Activated CD4-positive, alpha-beta T cell treated with anti-CD3 and anti-CD28 coated beads, Interleukin-2, amount 50 U/mL, for 24 hours (primary cell): ENCODE results near the gene ARL2.
"Not testable (repeated sequence)": the region's sequence is repeated elsewhere in the genome, so short reads cannot be mapped to it uniquely, and the experiment has no call there.

Source experiments
- DNase-seq, 2 donors: peaks; one replicate each; pipeline ENCODE4 v3.0.0-alpha.2; 2020; ENCODE audit warnings: low read depth in 1 of 2, low spot score in 1 of 2

The ARL2 gene

GRCh38 chr11:65013888-65014725 lies at the start of gene ARL2:
TSS of gene ARL2 (plus strand) at chr11:65014160. CDS start at chr11:65014208, 48 bp downstream.
- peak; percentile 75 to 77 for DNase-seq

GRCh38 chr11:64967375-64967774 lies 46.6 kb upstream of the ARL2 start:
- DNase-seq: no peak

- DNase-seq: no peak
Observed at GRCh38 chr11:64969209-64969608, 44.8 kb upstream of the ARL2 start.

- DNase-seq: peak; percentile 6 to 52
Observed at GRCh38 chr11:64970731-64971151, 43.2 kb upstream of the ARL2 start.

DNA sequence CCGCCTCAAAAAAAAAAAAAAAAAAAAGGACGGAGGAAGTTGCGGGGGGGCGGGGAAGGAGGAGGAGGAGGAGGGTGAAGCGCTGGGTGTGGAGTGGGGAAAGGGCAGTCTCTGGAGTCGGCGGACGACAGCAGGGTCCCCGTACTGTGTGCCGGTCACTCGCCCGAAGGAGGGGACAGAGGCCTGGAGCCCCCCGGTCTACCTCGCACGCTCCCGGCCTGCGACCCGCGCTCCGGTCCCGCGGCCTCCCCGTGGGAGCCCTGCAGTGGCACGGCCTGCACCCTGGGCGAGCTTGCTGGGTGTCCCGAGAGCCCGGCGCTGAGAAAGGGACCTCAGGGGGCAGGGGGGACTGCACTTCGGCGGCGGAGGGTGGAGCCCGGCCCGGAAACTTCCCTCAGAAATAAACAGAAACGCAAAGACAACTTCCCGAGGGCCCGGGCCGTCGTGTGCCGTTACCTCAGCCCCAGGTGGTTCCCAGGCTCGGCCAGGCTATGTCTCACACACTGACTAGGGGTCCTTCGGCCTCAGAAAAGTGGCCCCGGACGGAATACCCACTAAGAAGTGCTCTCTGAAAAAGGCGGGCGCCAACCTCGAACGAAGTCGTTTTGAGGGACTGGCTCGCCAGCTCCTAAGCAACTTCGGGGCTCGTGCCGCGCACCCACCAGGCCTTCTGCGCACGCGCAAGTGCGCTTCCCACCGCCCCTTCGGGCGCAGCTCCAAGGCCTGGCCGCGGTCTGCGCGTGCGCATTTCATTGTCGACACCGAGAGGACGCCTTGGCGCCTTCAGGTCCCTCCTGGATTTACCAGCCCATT lies 42.3 kb upstream of the ARL2 start, which contains the start of gene MAJIN:
TSS of gene MAJIN (minus strand) at position 688 of the 813 bp plus-strand sequence. CDS start 12,703 bp downstream, outside the sequence.
- peak; percentile 75 to 88 for DNase-seq

DNA sequence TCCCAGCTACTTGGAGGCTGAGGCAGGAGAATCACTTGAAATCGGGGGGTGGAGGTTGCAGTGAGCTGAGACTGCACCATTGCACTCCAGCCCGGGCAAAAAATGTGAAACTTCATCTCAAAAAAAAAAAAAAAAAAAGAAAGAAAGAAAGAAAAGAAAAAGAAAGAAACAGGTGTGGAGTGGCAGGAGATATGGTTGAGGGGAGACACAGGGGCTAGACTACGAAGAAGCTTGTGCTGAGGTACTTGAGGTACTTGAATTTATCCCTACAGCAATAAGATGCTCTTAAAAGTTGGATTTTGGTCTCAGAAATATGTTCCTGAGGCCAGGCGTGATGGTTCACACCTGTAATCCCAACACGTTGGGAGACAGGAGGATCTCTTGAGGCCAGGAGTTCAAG lies 39.8 kb upstream of the ARL2 start:
- DNase-seq: no peak

- no peak for DNase-seq
Observed at GRCh38 chr11:64976651-64977050, 37.3 kb upstream of the ARL2 start.

DNA sequence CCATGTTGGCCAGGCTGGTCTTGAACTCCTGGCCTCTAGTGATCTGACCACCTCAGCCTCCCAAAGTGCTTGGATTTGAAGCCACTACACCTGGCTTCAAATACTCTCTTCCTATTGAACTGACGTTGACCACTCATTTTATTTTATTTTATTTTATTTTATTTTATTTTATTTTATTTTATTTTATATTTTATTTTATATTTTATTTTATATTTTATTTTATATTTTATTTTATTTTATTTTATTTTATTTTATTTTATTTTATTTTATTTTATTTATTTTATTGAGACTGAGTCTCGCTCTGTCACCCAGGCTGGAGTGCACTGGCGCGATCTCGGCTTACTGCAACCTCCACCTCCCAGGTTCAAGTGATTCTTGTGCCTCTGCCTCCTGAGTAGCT lies 30.6 kb upstream of the ARL2 start:
- not testable (repeated sequence) for DNase-seq

DNA sequence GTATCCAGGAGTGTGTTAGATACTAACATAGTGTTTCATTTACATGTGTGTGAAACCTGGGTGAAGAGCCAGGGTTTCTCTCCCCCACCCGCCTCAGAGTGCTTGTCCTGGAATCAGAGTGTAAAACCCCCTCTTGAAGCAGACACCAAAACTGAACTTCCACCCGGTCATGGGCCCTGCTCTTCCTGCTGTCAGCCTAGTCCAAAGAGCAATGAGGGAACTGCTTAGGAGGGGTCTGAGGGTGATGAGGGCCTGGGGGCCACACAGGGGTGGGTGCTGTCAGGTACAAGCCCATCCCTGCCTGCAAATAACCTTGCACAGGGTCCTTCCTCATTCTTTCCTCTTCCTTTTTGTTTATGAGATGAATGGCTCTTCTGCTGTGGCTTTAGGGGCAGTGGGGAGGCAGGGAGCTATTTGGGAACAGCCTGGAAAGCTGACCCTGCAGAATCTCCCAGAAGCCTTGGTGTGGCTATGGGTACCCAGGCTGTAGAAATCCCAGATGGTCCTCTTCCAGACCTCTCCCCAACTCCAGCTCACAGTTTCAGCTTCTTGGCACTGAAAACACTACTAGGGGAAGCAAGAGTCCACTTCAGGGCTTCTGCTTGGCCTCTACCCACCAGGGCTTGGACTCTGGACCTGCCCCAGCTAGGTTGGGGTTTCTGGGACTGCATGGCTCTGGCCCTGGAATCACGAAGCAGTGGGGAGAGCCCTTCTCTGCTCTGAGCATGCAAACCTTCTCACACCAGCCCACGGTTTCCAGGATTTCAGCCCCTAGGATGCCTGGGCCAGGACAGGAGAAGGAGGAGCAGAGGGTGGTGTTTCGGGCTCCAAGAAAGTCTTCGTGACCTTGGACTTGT lies 25.7 kb upstream of the ARL2 start:
- DNase-seq: no peak

- DNase-seq: no peak
Observed at GRCh38 chr11:64989416-64989815, 24.5 kb upstream of the ARL2 start.

DNA sequence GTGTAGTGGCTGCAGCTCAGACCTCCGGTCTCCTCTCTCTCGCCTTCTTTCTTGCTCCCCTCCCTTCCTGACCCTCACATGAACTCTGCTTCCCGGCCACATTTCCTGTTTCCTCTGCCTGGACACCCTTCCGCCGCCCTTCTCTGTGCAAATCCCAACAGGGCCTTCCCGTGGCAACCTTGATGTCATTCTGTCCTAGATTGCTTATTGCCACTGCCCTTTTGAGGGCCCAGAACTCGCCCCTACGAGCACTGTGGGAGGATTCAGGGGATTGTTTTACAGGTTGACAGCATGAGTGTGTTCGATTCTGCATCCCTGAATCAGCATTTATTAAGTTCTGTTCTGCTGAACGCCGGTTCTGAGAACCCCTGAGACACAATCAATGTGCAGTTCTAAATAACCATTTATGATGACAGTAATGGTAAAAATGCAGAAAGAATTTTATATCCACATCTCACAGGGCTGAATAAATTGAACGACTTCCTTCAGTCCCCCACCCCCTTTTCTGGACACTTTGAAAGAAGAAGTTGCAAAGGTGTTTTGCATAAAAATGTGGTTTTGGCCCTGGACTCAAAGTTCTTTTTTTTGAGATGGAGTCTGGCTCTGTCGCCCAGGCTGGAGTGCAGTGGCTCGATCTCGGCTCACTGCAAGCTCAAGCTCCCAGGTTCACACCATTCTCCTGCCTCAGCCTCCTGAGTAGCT lies 23.6 kb upstream of the ARL2 start:
- no peak for DNase-seq

DNA sequence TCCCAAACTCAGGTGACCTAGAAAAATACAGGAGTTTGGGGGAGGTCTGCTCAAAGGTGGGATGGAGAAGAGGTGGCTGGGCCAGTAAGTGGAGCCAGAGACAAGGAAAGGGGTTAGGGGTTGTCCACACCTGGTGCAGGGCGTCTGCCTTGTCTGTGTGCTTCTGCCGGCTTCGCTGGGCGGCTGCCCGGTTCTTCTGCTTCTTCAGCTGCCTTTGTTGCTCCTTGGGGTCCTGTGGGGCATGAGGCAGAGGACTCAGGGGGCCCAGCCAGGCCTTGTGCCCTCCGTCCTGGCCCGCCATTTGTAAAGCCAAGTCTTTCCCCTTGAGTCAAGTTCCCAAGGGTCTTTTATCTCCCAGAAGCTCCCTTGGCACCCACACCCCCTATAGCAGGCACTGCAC lies 19.6 kb upstream of the ARL2 start:
- no peak for DNase-seq

DNA sequence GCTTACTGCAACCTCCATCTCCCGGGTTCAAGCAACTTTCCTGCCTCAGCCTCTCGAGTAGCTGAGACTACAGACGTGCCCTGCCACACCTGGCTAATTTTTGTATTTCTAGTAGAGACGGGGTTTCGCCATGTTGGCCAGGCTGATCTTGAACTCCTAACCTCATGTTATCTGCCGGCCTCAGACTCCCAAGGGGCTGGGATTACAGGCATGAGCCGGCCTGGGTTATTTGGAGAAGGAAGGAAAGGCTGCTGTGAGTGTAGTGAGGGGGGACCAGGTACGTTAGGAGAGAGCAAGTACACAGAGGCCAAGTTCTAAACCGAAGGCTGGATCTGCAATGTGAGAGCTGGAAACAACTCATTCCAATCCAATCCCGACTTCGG lies 17.6 kb upstream of the ARL2 start:
- no peak for DNase-seq

- DNase-seq: no peak
Observed at GRCh38 chr11:64996710-64997380, 17.1 kb upstream of the ARL2 start, which contains the start of gene BATF2. TSS of gene BATF2 (minus strand) at chr11:64996971. CDS start at chr11:64996914, 57 bp downstream.

GRCh38 chr11:64998141-64998540 lies 15.8 kb upstream of the ARL2 start:
- DNase-seq: no peak

DNA sequence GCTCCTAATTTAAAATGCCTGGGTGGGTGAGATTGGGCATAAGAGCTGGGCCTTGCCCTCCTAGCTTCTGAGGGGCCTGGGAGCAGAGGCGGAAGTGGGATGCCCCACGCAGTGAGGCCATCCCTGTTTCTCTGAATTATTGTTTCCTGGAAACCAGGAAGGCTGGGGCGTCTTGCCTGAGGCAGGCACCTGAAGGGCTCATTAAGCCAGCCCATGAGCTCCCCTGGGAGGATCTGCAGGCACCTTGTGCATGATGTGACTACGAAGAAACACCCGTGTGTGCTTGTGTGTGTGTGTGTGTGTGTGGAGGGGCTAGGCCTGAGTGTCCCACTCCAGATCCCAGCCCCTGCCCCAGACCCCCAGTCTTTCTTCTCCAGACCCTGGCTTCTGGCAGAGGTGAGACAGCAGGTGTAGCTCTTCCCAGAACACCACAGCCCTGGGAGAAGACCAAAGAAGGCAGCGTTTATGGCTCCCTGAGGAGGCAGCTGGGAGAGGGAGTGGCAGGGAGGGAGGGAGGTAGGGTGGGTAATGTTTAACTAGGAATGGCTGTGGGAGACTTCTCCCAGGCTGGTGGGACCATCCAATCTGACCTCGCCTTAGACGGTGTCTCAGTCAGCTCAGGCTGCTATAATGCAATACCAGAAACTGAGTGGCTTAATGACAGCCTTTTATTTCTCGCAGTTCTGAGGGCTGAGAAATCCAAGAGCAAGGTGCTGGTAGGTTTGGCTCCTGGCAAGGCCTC lies 15.1 kb upstream of the ARL2 start:
- DNase-seq: no peak

- DNase-seq: no peak
Observed at GRCh38 chr11:64999478-64999877, 14.5 kb upstream of the ARL2 start.

- no peak for DNase-seq
Observed at GRCh38 chr11:65002706-65003105, 11.3 kb upstream of the ARL2 start.

- DNase-seq: no peak
Observed at GRCh38 chr11:65003282-65003681, 10.7 kb upstream of the ARL2 start.
